LNCAP (cell line): Measurements from ENCODE around the gene ADAM15.

Source experiments
- TF ChIP-seq, protein P1 (sequence below): fragments of 450-650 bp; IDR thresholded peaks from 2 replicates; pipeline ENCODE4 v1.5.1; 2017; ENCODE audit warnings: mild to moderate bottlenecking

Gene ADAM15

DNA sequence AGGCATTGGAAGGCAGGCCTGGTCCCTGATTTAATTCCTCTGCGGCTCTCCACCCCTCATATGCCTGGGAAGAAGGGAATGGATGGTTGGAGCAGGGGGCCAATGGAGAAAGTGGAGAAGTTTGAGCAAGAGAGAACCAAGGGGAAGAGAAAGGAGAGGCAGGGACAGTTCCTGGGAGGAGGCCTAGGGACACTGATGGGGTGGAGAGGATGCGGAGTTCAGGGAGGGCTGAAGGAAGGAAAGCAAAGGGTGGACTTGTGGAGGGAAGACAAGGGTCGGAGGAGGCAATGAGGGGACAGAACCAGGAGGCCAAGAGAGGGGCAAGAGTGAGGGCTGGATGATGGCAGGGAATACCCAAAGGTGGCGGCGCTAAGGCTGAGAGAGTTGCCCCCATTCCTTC is 41.4 kb upstream of the ADAM15 start:
- TF ChIP-seq, protein P1, sequence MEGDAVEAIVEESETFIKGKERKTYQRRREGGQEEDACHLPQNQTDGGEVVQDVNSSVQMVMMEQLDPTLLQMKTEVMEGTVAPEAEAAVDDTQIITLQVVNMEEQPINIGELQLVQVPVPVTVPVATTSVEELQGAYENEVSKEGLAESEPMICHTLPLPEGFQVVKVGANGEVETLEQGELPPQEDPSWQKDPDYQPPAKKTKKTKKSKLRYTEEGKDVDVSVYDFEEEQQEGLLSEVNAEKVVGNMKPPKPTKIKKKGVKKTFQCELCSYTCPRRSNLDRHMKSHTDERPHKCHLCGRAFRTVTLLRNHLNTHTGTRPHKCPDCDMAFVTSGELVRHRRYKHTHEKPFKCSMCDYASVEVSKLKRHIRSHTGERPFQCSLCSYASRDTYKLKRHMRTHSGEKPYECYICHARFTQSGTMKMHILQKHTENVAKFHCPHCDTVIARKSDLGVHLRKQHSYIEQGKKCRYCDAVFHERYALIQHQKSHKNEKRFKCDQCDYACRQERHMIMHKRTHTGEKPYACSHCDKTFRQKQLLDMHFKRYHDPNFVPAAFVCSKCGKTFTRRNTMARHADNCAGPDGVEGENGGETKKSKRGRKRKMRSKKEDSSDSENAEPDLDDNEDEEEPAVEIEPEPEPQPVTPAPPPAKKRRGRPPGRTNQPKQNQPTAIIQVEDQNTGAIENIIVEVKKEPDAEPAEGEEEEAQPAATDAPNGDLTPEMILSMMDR = no peak

DNA sequence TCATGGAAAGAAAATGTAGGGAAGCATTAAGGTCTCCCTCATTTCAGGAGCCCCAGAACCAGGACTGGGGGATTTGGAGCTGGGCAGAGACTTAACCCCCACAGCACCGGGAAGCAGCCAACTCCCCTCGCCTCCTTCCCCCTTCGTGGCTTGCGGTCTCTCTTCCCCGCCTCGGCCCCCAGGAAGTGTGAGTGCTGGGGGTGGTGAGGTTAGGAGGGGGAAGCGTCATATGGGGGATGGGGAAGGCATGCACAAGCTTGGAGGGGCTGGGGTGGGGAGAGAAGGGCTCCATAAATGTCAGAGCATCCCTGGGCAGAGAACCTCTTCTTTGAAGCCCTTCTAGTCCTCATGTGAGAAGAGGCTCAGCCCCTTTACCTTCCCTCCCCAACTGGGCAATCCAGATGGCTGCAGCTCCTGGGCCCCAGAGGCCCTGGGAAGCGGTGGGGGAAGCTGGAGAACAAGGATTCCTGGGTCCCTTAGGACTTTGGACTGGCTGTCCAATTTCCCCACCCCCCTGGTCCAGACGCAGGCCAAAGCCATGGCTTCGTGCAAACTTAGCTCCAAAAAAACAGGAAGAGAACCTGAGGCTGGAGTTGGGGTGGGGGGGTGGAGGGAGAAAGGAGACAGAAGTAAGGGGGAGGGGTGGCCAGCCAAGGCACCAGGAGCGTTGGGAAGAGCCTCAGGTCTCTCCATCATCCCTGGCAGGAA is 40.8 kb upstream of the ADAM15 start:
- TF ChIP-seq, protein P1 = no peak

DNA sequence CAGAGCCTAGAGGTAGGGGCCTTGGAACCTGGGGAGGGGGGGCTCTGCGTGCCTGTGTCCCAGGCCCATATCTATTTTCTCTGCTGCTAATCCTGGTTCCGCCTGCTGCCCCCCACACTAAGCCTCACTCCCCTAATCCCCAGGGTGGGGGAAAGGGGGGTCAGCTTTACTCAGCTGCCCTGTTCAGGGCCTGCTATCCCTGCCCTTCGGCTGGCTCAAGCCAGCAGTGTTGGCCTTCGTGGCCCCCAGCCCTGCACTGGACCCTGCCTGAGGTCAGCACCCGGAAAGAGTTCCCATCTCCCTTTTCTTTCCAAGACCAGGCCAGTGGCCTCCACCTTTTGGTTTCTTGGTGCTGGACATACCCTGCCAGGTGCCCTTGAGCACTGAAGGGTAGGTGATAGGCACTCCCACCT is 40.1 kb upstream of the ADAM15 start:
- TF ChIP-seq, protein P1 = no peak

DNA sequence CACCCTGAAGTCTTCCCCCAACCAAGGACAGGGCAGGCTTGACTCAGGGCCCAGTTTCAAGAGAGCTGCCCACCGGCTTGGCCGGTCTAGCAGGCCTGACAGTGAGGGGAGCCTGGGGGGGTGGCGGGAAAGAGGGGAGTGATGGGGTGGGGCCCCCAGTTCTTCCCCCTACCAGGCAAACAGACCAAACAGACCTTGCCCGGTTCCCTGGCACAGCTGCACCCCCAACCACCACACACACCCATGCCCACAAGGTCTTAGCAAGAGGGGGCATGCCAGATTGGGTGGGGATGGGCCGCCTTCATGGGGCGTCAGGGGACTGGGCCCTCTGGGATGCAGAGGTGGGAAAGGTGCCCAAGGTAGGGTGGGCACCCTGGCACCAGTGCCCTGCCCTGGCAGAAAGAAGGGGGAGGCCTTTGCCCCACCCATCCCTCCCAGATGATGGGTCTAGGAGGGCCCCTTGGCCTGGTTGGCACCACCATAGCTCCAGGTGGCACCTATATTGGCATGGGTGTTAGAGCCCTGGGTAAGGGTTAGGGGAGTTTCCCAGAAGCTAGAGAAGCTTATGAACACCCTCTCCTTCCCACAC is 39.6 kb upstream of the ADAM15 start:
- TF ChIP-seq, protein P1 = no peak

DNA sequence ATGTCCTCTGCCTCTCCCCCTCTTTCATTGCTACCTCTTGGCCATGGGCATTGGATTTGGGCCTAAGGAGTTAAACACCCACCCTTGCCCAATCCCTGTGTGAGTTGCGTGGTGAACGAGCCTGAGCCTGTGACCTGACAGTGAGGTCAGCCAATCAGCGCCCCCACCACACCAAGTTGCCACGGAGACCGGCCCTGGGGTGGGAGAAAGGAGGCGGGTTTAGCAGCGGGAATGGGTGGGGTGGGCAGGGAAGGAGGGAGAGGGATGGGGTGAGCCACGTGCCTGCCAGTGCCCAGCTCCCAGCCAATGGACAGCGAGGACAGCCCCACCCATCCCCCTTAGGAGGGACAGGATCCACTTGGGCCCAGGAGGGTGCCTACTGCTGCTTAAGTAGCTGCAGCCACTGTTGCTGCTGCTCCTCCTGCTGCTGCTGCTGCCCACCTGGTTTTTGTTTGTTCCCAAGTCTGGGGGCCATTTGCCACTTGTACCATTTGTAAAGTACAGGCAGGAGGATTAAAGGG is 39.0 kb upstream of the ADAM15 start:
- TF ChIP-seq, protein P1 = no peak

DNA sequence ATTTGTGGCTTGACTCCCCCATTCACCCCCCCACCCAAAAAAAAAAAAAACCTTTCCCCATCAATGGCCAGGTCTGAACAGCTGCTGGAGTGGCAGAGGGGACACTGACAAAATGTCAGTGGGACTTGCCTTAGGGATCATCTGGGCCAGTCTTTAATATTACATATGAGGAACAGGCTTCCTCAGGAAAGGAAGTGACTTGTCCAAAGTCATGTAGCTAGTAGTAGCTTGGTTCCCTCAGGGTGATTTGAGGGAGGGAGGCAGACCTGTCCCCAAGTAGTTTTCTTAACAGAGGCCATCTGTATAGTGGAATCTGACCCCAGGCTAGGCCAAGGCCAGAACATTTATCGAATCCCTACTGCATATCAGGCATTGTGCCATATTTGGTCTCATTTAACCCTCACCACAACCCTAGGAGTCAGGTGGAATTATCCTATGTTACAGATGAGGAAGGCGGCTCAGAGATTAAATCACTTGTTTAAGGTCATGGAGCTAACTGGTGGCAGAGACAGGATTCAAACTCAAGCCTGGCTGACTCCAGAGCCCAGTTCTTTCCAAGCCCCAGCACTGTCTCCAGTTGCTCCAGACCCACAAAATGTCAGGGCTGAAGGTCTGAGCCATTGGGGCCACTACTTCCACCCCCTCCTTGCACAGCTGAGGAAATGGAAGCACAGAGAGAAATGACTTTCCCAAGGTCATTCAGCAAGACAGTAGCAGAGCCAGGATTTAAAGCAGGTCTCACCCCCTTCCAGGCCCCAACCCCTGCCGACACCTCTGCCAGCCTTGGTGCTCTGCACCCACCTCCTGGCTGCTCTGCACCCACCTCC is 38.1 kb upstream of the ADAM15 start:
- TF ChIP-seq, protein P1 = no peak

DNA sequence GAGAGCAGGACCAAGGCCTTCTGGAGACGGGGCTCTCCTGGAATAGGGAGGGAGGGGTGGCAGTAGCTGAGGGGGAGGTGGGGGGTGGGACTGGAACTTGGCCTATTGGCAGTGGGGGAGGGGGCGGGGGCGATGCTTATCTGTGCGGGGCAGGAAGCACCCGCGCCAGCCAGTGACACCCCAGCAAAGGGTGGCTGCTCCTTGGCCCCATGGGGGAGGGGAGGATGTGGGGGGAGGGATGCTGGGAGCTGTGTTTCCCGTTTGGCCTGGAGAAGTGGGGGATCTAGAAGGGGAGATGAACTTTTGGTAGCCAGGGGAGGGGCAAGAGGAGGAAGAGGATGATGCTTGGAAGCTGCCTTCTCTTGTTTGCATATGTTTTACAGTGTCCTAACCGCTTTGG is 37.5 kb upstream of the ADAM15 start:
- TF ChIP-seq, protein P1 = no peak
